ENCODE measurements around the gene CNTFR.
"Not testable (repeated sequence)": the region's sequence is repeated elsewhere in the genome, so short reads cannot be mapped to it uniquely, and the experiment has no call there.

Gene CNTFR

DNA sequence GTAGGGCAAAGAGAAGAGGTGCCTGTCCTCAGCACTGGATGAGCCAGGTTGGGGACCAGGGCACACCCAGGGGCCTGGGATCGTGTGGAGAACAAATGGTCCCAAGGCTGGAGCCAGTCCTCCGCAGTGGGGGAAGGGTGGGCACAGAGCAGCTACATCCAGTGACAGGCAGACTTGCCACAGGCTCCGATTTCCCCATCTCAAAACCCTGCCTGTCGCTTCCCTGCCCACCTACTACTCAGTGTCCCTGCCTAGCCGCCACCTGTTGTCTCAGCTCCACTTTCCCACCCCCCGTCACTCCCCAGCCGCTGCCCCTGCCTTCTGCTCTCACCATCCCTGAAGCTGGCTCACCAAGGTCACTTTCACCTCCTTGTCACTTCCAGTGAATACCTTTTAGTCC lies 52.8 kb downstream of the CNTFR start:
- TF ChIP-seq, protein P1, sequence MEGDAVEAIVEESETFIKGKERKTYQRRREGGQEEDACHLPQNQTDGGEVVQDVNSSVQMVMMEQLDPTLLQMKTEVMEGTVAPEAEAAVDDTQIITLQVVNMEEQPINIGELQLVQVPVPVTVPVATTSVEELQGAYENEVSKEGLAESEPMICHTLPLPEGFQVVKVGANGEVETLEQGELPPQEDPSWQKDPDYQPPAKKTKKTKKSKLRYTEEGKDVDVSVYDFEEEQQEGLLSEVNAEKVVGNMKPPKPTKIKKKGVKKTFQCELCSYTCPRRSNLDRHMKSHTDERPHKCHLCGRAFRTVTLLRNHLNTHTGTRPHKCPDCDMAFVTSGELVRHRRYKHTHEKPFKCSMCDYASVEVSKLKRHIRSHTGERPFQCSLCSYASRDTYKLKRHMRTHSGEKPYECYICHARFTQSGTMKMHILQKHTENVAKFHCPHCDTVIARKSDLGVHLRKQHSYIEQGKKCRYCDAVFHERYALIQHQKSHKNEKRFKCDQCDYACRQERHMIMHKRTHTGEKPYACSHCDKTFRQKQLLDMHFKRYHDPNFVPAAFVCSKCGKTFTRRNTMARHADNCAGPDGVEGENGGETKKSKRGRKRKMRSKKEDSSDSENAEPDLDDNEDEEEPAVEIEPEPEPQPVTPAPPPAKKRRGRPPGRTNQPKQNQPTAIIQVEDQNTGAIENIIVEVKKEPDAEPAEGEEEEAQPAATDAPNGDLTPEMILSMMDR (conservative IDR thresholded peaks at IDR 0.05; ENCODE audit: low read depth, low read length), result no peak
- no peak overlapping the region for H3K4me3 ChIP-seq (ENCODE audit: low read length)
- DNase-seq (ENCODE audit: low read depth), result no peak

DNA sequence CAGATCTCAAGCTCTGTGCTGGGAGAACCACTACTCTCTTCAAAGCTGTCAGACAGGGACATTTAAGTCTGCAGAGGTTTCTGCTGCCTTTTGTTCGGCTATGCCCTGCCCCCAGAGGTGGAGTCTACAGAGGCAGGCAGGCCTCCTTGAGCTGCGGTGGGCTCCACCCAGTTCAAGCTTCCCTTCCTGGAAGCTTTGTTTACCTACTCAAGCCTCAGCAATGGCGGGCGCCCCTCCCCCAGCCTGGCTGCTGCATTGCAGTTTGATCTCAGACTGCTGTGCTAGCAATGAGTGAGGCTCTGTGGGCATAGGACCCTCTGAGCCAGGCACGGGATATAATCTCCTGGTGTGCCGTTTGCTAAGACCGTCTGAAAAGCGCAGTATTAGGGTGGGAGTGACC lies 57.5 kb downstream of the CNTFR start:
- H3K4me3 ChIP-seq (ENCODE audit: low read length); DNase-seq (ENCODE audit: low read depth): not testable (repeated sequence)

DNA sequence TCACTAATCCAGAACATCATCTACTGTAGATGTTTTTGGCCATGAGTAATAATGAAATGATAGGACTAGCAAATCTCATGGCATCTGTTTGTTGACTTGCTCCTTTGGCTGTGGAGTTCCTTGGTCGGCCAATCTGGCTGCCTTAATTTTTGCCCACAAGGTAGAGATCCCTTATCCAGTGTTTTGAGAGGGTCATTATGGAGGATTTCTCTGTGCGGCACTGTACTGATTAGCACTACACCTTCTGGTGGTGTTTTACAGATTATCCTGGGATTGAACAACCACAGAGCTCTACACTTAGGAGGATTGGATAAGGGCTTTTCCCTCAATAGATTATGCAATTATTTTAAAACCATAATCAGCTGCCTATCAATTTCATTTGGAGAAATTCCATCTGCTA lies 63.5 kb downstream of the CNTFR start:
- TF ChIP-seq, protein P1 (conservative IDR thresholded peaks at IDR 0.05; ENCODE audit: low read depth, low read length), result no peak
- DNase-seq (ENCODE audit: low read depth), result no peak
- no peak overlapping the region for H3K4me3 ChIP-seq (ENCODE audit: low read length)

DNA sequence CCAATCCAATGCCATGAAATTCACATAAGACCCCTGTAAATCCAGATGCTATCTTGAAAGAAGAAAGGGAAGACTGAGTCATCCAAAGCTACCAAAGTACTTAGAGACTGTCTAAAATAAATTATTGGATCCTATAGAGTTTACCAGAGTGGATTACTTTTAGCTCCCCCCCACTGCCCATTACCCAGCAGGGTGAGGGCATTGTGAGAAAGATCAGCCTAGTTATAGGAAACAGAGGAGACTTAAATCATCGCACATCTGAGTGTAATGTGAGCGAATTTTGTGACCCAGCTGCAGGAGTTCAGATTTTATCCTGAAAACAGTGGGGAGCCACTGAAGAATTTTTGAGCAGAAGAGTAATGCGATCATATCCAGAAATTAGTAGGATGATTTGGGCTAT lies 65.2 kb downstream of the CNTFR start:
- TF ChIP-seq, protein P1 (conservative IDR thresholded peaks at IDR 0.05; ENCODE audit: low read depth, low read length), result no peak
- DNase-seq (ENCODE audit: low read depth), result no peak
- no peak overlapping the region for H3K4me3 ChIP-seq (ENCODE audit: low read length)

- TF ChIP-seq, protein P1 (conservative IDR thresholded peaks at IDR 0.05; ENCODE audit: low read depth, low read length), result no peak
- peak within 1 kb of the TSS; percentile 32 for H3K4me3 ChIP-seq (ENCODE audit: low read length)
- DNase-seq (ENCODE audit: low read depth), result peak; percentile 39
Observed at GRCh38 chr9:34522971-34523797, 66.3 kb downstream of the CNTFR start, which contains the start of gene ENHO. ENHO (minus strand) TSS chr9:34522990; CDS start chr9:34521695, 1,295 bp downstream.

DNA sequence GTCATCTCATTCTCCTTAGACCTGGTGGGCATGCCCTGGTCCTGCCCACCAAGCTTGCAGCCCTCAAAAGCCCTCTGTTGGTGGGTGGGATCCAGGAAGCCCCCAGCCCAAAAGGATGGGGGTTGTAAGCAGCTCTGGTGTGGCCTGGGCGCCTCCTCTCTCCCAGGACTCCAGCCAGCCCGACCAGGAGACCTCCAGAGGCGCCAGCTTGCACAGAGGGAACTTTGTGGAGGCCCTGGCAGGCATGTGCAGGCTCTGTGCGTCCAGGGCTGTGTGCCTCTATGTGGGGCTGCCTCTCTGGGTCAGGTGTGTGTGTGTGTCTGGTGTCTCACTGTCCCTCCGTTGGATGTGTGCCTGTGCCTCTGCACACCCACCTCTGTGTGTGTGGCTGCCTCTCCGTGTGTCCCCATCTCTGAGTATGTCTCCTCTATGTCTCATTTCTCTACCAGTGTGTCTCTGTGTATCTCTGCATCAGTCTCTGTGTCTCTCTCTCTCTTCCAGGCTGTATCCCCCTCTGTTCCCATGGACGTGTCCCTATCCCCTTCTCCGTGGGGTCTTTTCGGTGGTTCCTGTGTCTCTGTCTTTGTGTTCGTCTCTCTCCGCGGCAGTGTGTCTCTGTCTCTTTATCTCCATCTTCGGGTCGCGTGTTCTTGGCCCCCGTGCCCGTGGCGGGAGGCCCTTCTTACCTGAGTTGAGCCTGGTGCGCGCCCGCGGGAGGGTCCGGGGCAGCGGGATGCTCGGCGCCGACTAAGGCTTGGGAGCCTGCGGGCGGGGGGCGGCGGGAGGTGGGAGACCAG lies 67.2 kb downstream of the CNTFR start:
- TF ChIP-seq, protein P1 (conservative IDR thresholded peaks at IDR 0.05; ENCODE audit: low read depth, low read length), result no peak
- DNase-seq (ENCODE audit: low read depth), result no peak
- peak overlapping the region; percentile 32 for H3K4me3 ChIP-seq (ENCODE audit: low read length)

DNA sequence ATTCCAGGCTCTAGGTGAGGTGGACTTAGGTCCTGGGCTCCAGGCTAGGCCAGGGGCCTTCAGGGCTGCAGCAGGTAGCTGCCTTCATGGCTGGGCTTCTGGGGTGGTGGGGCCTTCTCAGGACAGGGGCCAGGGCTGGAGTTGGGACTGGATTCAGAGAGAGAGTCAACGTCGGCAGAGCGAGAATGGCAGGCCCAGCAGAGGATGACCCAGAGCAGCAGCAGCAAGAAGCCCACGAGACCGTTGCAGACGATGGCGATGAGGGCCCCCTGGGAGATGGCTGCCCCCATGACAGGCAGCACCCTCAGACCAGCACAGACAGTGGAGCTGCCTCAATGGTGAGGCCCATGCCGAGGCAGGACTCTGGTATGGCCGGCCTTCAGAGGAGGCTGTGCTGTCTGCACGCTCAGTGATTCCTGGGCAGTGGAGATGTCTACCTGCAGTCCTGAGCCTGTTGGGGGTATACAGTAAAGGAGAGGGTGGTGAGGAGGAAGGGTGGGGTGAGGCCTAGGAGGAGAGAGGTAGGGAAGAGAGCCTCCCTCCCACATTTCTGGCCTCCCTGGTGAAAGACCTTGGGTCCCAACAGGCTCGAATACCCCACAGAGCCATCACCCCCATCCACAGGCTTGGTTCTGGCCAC lies 68.0 kb downstream of the CNTFR start:
- TF ChIP-seq, protein P1 (conservative IDR thresholded peaks at IDR 0.05; ENCODE audit: low read depth, low read length), result no peak
- H3K4me3 ChIP-seq (ENCODE audit: low read length), result no peak overlapping the region
- no peak for DNase-seq (ENCODE audit: low read depth)

All from retinal pigment epithelial cell (primary cell).